ENCODE measurements around the gene ZNF443. TPM values are rescaled to one million over a fixed set of nuclear protein-coding genes. Genes with fewer than 3 reads are reported as not detected.
"Not testable (repeated sequence)": the region's sequence is repeated elsewhere in the genome, so short reads cannot be mapped to it uniquely, and the experiment has no call there.

The ZNF443 gene
- total RNA-seq, 1 experiment from 2014 or later: 3.4 TPM

- no TSS peak for BruUV-seq (replicated peaks)
- Histone ChIP-seq H3K9ac (ENCODE audit: low read length) (no peak overlapping the region), H3K4me1 (ENCODE audit: insufficient read depth, low read length) (no peaks in the 10 kb centered on the region), H3K79me2 (ENCODE audit: low read length) (no peaks in the 10 kb centered on the region), H3K4me3 (ENCODE audit: low read length) (no peak overlapping the region), H3K36me3 (ENCODE audit: low read depth, low read length) (peaks cover 8% of the 10 kb centered on the region; the same call in 1 of the 2 replicates), H3K4me2 (ENCODE audit: low read length) (no peak overlapping the region), H3K9me2 (replicated peaks; ENCODE audit: low read length) (no peaks in the 10 kb centered on the region), H4K20me1 (ENCODE audit: low read length) (no peaks in the 10 kb centered on the region), H3K27me3 (ENCODE audit: low read length) (no peaks in the 10 kb centered on the region), H2AFZ (ENCODE audit: low read length) (no peak overlapping the region), H3K27ac (ENCODE audit: low read length) (no peak overlapping the region), H3F3A (ENCODE audit: low read length, unreplicated experiment) (no peaks in the 10 kb centered on the region), H3K9me3 (ENCODE audit: low read length) (peaks cover 17% of the 10 kb centered on the region)
- intact Hi-C loops (cut with micrococcal nuclease): no loop called here
- DNase-seq (no peak), ATAC-seq (no peak)
- ChIA-PET POLR2A (ENCODE audit: unreplicated experiment) (no interaction called here), CTCF (no interaction called here)
- TF ChIP-seq CTCF (conservative IDR thresholded peaks at IDR 0.05; ENCODE audit: low read depth, low read length) (no peak), EZH2 (IDR thresholded peaks at IDR 0.05; ENCODE audit: low read length, unreplicated experiment) (no peak), EZH2phosphoT487 (IDR thresholded peaks at IDR 0.05; ENCODE audit: borderline replicate concordance, low read length) (no peak)
Measured at GRCh38 chr19:12478234-12478941, 37.6 kb upstream of the ZNF443 start.

GRCh38 chr19:12467651-12468050 lies 26.8 kb upstream of the ZNF443 start:
- H3K4me2 ChIP-seq (ENCODE audit: low read length); H3K9me2 ChIP-seq (replicated peaks; ENCODE audit: low read length); intact Hi-C loops (cut with micrococcal nuclease); H3K79me2 ChIP-seq (ENCODE audit: low read length); H3K27ac ChIP-seq (ENCODE audit: low read length); H3K4me3 ChIP-seq (ENCODE audit: low read length); H2AFZ ChIP-seq (ENCODE audit: low read length); H3K27me3 ChIP-seq (ENCODE audit: low read length); DNase-seq; ATAC-seq; H3K4me1 ChIP-seq (ENCODE audit: insufficient read depth, low read length); BruUV-seq (replicated peaks); CTCF ChIA-PET; H3K9ac ChIP-seq (ENCODE audit: low read length); H3F3A ChIP-seq (ENCODE audit: low read length, unreplicated experiment); H4K20me1 ChIP-seq (ENCODE audit: low read length); POLR2A ChIA-PET (ENCODE audit: unreplicated experiment): not testable (repeated sequence)
- H3K36me3 ChIP-seq (ENCODE audit: low read depth, low read length): peaks cover 49% of the 10 kb centered on the region
- H3K9me3 ChIP-seq (ENCODE audit: low read length): peaks cover 61% of the 10 kb centered on the region

DNA sequence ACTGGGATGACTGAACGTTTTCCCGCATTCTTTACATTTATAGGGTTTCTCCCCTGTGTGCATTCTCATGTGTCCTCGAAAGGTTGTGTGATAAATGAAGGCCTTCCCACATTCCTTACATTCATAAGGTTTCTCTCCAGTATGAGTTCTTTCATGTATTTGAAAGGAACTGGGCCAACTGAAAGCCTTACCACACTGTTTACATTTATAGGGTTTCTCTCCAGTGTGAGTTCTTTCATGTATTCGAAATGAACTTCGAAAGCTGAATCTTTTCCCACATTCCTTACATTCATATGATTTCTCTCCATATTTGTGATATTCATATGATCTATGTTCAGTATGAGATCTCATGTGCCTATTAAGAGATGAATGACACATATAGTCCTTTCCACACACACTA lies 24.4 kb upstream of the ZNF443 start:
- Histone ChIP-seq H3K9ac (ENCODE audit: low read length) (no peak overlapping the region), H3K4me3 (ENCODE audit: low read length) (no peak overlapping the region), H3K9me3 (ENCODE audit: low read length) (peaks cover 61% of the 10 kb centered on the region), H2AFZ (ENCODE audit: low read length) (no peak overlapping the region), H3F3A (ENCODE audit: low read length, unreplicated experiment) (no peaks in the 10 kb centered on the region), H3K27ac (ENCODE audit: low read length) (no peak overlapping the region), H3K4me1 (ENCODE audit: insufficient read depth, low read length) (no peaks in the 10 kb centered on the region), H3K27me3 (ENCODE audit: low read length) (no peaks in the 10 kb centered on the region), H3K79me2 (ENCODE audit: low read length) (no peaks in the 10 kb centered on the region), H3K9me2 (replicated peaks; ENCODE audit: low read length) (no peaks in the 10 kb centered on the region), H3K4me2 (ENCODE audit: low read length) (no peak overlapping the region), H3K36me3 (ENCODE audit: low read depth, low read length) (peaks cover 51% of the 10 kb centered on the region), H4K20me1 (ENCODE audit: low read length) (no peaks in the 10 kb centered on the region)
- no peak for DNase-seq
- POLR2A ChIA-PET (ENCODE audit: unreplicated experiment): no interaction called here
- TF ChIP-seq EZH2phosphoT487 (IDR thresholded peaks at IDR 0.05; ENCODE audit: borderline replicate concordance, low read length) (no peak), CTCF (conservative IDR thresholded peaks at IDR 0.05; ENCODE audit: low read depth, low read length) (no peak), EZH2 (IDR thresholded peaks at IDR 0.05; ENCODE audit: low read length, unreplicated experiment) (no peak)
- CTCF ChIA-PET: no interaction called here
- BruUV-seq (replicated peaks): no TSS peak
- no peak for ATAC-seq
- intact Hi-C loops (cut with micrococcal nuclease): no loop called here
